Left colon (tissue), 2 donors: ENCODE data around the gene BEND5. TPM values are rescaled to one million over a fixed set of nuclear protein-coding genes. Genes with fewer than 3 reads are reported as not detected.

Experiments
- ATAC-seq: fragments of 200-7000 bp; cut with Tn5 transposase; one replicate; pipeline ENCODE4 v1.9.1; 2020; ENCODE audit warnings: mild to moderate bottlenecking, moderate library complexity
- DNase-seq, 2 donors: peaks; one replicate each; pipeline ENCODE4 v3.0.0-alpha.2; 2020
- intact Hi-C, 2 donors: fragments of 100-400 bp; cut with DNase I in 1 of 2; cut with micrococcal nuclease in 1 of 2; formaldehyde crosslinking; loops; one replicate each; pipeline versions ENCODE4 v1.11.2 to v1.14.0; 2022; cut with DNase I, micrococcal nuclease
- total RNA-seq, 2 donors: library from RNA; stranded (reverse); fragmentation: NEBNext Ultra II Directional; extraction: Animal tissue kit (Norgen Biotek cat#: 25700); gene quantifications; one replicate each; pipeline ENCODE4 v1.2.1, GENCODE V29; 2021
- donor health status: DM: no; HTN: no; CAD: no.
- donor health status: DM: yes; HTN: yes; CAD: no.

The BEND5 gene
- total RNA-seq, 2 donors from 2014 or later: 0.61 to 2.4 TPM

GRCh38 chr1:48692235-48692634 is 84.5 kb downstream of the BEND5 start:
- DNase-seq (no peak), ATAC-seq (no peak)
- intact Hi-C loops: loop anchor here in 1 of 2 donors (10.0 kb wide), 1 partner anchor 123 kb away; no protein-coding TSS in a partner anchor

- intact Hi-C loops: loop anchor here in 1 of 2 donors (10.0 kb wide), 1 partner anchor 123 kb away; no protein-coding TSS in a partner anchor
- ATAC-seq: no peak
- DNase-seq: no peak
Observed at GRCh38 chr1:48691429-48692001, 85.2 kb downstream of the BEND5 start.

GRCh38 chr1:48688102-48688760 is 88.5 kb downstream of the BEND5 start:
- intact Hi-C loops: no loop called here
- DNase-seq (no peak), ATAC-seq (no peak)

GRCh38 chr1:48687282-48688045 is 89.2 kb downstream of the BEND5 start:
- intact Hi-C loops: no loop called here
- DNase-seq: no peak
- ATAC-seq: no peak

- intact Hi-C loops: no loop called here
- ATAC-seq (no peak), DNase-seq (no peak)
Observed at GRCh38 chr1:48686159-48686558, 90.5 kb downstream of the BEND5 start.

- intact Hi-C loops: no loop called here
- no peak for ATAC-seq
- no peak for DNase-seq
Observed at GRCh38 chr1:48684381-48684780, 92.3 kb downstream of the BEND5 start.

GRCh38 chr1:48683839-48684238 is 92.9 kb downstream of the BEND5 start:
- DNase-seq (no peak), ATAC-seq (no peak)
- intact Hi-C loops: no loop called here

- no peak for DNase-seq
- intact Hi-C loops: no loop called here
Observed at GRCh38 chr1:48681476-48682305, 95.0 kb downstream of the BEND5 start.

GRCh38 chr1:48680411-48681035 is 96.2 kb downstream of the BEND5 start:
- intact Hi-C loops: no loop called here
- ATAC-seq (peak; percentile 28), DNase-seq (no peak)

More at GRCh38 chr1:48681476-48682305, 95.0 kb downstream of the BEND5 start:
- ATAC-seq: no peak

- ATAC-seq (peak; percentile 28), DNase-seq (no peak)
- intact Hi-C loops: no loop called here
Observed at GRCh38 chr1:48679859-48680258, 96.8 kb downstream of the BEND5 start.

- intact Hi-C loops: no loop called here
- no peak for ATAC-seq
- DNase-seq: no peak
Observed at GRCh38 chr1:48678710-48679505, 97.8 kb downstream of the BEND5 start.
